GDM1 (cell line): ENCODE measurements around the gene STYX.

Experiments used
- DNase-seq: peaks from one replicate; lab custom pipeline; 2025; lab: John Stamatoyannopoulos, UW

Gene STYX, protein sequence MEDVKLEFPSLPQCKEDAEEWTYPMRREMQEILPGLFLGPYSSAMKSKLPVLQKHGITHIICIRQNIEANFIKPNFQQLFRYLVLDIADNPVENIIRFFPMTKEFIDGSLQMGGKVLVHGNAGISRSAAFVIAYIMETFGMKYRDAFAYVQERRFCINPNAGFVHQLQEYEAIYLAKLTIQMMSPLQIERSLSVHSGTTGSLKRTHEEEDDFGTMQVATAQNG

GRCh38 chr14:52729925-52730708, at the start of gene STYX:
Gene STYX (plus strand): TSS chr14:52730166. CDS start chr14:52730475, 309 bp downstream.
- peak; percentile 97 for DNase-seq

DNA sequence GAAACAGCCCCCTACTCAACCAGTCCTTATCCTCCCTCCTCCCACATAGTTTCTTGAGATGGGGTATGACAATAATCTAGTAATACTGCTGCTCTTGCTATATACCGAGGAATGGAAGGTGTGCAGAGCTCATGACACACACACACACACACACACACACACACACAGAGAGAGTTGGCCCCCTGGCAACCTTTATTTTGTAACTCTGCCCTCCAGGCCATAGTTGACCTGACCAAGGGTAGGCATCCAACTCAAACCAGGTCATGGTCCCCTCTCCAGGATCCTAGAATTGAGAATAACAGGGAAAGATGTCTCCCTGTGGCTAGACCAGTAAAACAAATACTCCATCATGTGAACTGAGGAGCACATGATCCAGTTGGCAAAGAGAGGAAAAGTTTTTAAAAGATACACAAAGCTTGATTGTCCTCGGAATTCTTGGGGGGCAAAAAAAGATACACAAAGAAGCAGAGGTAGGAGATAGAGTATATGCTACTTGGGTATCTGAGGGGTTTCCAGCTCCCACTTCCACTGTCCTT, 45.9 kb upstream of the STYX start:
- no peak for DNase-seq

DNA sequence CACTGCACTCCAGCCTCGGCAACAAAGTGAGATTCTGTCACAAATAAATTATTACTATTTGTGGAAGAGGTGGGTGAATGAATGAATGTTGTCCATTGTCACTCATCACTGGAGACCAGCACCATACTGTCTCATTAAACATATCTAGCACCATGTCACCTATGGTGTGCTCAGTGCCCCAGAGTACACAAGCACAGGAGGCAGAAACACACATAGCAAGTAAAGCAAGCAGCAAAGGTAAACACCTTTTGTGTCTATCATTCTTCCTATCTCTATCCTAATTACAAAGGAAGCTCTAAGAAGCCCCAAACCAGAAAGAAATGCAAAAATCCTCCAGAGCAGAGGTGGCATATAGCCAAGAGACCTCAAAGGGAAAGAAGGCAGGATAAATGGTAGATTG, 43.8 kb upstream of the STYX start:
- DNase-seq: no peak

GRCh38 chr14:52690983-52691760, 38.8 kb upstream of the STYX start:
- no peak for DNase-seq

DNA sequence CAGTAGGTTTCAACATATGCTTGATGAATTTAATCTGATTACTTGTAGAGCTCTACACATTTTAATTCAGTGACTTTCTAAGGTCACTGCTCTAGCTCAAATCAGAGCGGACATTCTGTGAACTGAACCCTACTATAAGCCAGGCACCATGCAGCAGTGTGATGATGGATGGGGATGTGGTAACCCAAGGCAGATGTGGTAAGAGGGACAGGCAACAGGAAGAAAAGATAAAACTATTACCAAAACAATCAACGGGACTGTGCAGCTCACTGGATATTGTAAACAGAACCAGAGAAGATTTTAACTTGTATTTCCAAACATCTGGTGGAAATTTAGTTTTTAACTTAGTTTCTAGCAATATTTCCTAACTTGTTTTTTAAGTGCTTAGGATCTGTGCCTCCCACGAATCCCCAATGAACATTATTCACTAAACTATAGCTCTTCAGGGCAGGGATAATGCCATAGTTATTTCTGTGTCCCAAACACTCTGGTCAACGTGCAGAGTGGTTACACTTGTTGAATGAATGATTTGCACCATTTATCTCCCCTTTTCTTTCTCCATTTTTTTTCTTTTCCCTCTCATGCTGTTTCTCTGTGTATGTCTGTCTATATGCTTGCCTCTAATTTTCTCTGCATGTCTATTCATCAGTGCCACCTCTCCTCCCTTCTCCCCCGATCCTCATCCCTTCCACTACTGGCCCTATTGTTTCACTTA, 37.6 kb upstream of the STYX start:
- peak; percentile 13 for DNase-seq

DNA sequence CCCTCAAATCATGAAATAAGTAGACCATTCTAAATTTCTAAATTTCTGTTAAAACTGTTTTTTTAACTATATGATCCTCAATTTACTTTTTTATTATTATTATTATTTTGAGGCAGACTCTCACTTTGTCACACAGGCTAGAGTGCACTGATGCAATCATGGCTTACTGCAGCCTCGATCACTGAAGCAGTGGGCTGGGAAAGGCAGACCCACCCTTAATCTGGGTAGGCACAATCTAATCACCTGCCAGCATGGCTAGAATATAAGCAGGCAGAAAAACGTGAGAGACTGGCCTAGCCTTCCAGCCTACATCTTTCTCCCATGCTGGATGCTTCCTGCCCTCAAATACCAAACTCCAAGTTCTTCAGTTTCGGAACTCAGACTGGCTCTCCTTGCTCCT, 36.9 kb upstream of the STYX start:
- DNase-seq: no peak

DNA sequence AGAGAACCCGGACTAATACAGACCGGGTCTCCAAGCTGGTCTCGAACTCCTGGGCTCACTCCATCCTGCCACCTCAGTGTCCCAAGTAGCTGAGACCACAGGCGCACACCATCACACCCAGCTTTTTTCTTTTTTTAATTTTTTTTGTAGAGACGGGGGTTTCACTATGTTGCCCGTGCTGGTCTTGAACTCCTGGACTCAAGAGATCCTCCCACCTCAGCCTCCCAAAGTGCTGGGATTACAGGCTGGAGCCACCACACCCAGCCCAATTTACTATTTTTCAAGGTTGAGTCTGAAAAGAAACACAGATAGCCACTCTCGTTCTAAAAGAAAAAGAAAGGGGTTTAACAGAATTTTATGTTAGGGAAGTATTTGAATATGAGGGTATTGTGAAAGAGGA, 36.4 kb upstream of the STYX start:
- no peak for DNase-seq

- DNase-seq: peak; percentile 24
These were observed 35.0 kb upstream of the STYX start for GRCh38 chr14:52694761-52695480.

DNA sequence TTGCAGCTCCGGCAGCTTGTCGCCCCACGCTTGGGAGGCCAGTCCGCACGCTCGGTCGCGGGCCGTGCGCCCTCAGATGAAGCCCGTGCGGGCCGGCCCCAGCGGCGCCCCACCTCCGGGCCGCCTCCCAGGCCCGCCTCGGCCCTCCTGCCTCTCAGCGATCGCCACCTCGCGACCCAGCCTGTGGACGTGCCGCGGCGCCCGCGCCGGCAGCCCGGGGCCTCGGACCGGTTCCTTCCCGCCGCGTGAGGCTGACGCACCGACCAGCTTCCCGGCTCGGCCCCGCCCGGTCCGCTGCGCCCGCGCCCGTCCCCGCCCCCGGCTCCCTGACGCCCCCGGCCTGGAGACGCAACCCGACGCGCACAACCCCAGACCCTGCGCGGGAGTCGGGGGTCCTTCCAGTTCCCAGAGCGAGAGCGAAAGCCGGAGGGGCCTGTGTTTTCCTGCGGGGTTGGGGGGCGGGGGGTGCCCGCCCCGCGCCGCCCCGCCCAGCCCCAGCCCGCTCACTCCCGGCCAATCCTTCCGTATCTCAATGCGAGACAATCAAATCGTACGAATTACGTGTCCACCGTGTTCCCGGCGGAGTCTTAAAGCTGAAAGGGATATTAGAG, 34.4 kb upstream of the STYX start, which contains the start of gene ERO1A:
Gene ERO1A, minus strand, starts transcription at position 78 of the 611 bp plus-strand sequence. Its CDS starts 77 bp downstream, at position 1.
- DNase-seq: peak; percentile 59

DNA sequence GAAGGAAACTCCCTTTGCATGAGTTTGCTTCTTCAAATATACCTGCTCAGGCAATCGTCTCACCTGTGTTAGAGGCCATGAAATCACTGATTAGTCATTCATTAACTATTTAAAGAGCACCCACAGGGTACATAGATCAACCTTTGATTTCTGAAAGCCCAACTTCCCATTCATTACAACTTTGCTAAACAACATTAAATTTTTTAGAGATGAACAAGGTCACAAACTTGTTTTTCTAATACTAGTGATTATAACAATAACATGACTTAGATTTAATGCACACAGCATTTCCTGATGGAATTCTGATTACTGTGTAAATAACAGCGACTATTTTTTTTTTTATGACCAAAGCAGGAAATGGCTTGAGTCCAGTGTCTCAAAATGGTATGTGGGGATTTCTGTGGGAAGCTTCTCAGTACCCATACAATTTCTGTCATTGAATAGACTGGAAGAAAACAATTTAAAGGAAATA, 29.2 kb upstream of the STYX start:
- no peak for DNase-seq

DNA sequence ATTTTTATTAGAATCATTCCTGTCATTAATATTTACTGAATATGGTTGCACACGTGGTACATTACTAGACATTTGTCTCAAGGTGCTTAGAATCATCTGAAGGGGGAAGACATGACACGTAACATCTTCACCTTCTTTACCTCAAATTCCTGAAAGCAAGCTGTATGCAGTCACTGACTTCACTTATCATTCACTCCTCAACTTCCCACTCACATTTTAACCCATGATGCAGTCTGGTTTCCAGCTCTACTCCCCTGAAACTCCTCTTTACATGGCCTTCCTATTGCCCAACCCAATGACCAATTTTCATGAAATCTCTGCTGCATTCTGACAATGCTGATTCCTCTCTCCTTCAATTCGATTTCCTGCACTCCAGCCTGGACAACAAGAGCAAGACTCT, 28.7 kb upstream of the STYX start:
- DNase-seq: no peak

DNA sequence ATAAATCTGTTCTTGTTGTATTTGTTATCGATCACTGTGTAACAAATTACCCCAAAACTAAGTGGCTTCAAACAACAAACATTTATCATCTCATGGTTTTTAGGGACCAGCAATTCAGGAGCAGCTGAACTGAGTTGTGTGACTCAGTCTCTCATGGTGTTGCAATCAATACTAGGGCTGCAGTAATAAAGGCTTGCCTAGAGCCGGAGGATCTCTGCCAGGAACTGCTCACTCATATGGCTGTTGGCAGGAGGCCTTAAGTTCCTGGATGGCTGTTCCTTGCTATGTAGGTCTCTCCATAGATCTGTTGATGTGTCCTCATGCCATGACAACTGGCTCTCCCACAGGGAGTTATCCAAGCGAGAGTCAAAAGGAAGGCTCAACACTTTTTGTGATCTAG, 26.7 kb upstream of the STYX start:
- no peak for DNase-seq

GRCh38 chr14:52703664-52704063, 26.3 kb upstream of the STYX start:
- DNase-seq: no peak

DNA sequence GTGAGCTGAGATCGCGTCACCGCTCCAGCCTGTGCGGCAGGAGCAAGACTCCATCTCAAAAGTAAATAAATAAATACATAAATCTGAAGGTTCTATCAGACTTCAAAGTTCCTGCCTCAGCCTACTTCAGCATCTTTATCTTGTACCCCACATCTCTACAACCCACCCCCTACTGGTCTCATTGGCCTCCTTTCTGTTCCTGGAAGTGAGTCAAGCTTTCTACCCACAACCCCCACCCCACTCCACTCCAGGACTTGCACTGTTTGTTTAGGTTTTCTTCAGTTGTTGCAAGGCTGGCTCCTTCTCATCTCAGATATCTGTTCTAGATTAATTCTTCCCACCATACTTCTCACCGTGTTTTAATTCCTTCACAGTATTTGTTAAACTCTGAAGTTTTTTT, 23.7 kb upstream of the STYX start:
- DNase-seq: peak; percentile 29

DNA sequence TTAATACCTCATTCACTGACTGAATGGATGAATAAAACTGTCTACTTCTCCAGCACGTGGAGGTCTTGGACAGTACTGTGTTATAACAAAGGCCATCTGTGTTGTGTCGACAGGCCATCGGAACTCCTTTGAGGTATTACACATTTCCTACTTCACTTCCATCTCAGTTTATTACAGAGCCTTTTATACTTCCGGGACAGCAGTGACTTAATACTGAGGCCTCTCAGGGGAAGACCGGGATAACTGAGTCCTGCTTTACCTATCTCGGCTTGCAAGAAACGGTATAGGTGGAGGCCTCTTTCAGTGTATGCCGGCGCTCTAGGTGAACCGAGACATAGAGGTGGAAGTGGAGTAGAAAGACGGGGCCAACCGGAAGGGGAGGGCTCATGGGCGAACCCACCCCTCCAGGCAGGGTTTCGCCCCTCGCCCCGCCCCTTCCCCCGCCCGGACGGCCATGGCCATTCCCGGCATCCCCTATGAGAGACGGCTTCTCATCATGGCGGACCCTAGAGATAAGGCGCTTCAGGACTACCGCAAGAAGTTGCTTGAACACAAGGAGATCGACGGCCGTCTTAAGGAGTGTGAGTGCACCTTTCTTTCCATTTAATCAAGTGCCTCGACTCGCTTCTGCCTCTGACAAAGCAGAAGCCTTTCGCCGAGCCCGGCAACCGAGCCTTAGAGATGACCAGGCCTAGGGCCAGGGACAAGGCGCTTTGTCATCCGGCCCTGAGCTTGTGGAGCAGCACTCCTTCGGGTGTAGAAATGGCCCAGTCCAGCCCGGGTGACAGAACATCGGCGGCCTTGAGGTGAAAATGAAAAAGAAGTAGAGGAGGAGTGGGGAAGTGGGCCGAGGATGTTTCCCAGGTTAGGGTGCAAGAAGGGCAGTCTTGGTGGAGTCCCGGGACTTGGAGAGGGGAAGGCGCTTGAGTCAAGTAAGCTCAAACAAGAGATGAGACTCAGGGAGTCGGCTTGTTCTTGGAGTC, 23.0 kb upstream of the STYX start, which contains the start of gene PSMC6:
Gene PSMC6, plus strand, starts transcription at position 477 of the 983 bp plus-strand sequence. Its CDS starts 20 bp downstream, at position 497.
- peak; percentile 88 for DNase-seq

- DNase-seq: no peak
These were observed 18.3 kb upstream of the STYX start for GRCh38 chr14:52711666-52712065.

DNA sequence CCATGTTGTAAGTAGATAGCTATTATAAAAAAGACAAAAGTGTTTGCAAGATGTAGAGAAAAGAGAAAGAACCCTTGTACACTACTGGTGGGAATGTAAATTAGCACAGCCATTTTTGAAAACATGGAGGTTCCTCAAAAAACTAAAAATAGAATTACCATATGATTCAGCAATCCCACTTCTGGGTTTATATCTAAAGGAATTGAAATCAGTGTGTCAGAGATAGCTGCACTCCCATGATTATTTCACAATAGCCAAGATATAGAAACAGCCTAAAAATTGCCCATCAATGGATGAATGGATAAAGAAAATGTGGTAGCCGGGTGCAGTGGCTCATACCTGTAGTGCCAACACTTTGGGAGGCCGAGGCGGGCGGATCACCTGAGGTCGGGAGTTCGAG, 13.8 kb upstream of the STYX start:
- DNase-seq: no peak

DNA sequence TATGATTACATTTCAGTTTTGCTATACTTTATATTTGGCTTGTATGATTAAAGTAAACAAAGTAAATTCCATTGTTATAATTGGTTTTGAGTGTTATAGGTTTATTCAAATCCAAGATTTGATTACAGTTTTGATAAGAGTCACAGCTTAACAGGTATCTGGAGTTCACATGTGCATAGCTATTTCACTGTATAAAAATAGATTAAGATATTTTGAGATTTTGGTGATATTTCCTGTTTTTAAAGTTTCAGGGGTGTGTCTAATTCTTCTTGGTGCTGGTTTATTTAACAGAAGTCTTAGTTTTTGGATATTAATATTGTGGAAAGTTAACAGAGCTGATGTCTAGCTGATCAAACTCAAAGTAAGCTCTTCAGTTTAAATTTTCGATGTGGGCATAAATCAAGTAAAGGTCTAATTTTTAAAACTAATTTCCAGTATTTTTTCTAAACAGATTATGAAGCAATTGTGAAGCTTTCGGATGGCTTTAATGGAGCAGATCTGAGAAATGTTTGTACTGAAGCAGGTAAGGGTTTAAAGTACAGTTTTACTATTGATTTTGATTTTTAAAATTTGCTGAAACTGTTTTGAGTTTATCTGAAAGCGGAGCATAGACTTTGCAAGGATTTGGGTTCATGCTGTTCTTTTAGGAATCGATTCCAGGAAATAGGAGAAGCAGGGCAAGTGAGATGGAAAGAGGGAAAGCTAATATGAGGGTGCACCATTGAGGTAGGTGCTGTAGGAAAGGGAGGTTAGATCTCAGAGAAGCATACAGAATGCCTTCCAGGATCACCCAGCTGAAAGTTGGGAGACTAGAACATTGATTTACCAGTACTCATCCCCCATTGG, 6.2 kb upstream of the STYX start:
- DNase-seq: no peak

DNA sequence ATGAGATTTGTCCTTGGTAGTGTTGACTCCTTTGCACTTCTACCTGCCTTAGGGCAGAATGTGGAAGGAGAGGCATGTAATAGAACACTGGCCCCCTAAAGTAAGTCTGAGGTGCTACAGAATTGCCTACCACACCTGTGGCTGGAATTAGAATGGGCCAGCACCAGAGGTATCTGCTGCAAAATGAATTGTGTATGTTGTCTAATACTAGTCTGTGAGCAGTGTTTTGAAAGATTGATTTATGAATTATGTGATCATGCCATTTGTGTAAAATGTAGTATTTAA, 5.7 kb upstream of the STYX start:
- DNase-seq: no peak
